ENCODE data around the gene CDKN1A.

Gene CDKN1A

DNA sequence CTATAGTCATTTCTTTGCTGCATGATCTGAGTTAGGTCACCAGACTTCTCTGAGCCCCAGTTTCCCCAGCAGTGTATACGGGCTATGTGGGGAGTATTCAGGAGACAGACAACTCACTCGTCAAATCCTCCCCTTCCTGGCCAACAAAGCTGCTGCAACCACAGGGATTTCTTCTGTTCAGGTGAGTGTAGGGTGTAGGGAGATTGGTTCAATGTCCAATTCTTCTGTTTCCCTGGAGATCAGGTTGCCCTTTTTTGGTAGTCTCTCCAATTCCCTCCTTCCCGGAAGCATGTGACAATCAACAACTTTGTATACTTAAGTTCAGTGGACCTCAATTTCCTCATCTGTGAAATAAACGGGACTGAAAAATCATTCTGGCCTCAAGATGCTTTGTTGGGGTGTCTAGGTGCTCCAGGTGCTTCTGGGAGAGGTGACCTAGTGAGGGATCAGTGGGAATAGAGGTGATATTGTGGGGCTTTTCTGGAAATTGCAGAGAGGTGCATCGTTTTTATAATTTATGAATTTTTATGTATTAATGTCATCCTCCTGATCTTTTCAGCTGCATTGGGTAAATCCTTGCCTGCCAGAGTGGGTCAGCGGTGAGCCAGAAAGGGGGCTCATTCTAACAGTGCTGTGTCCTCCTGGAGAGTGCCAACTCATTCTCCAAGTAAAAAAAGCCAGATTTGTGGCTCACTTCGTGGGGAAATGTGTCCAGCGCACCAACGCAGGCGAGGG lies 594 bp upstream of the CDKN1A start:
- DNase-seq (ENCODE audit: low read depth), result no peak

- DNase-seq (ENCODE audit: low read depth), result no peak
Measured at GRCh38 chr6:36679043-36679833, 724 bp downstream of the CDKN1A start.

DNA sequence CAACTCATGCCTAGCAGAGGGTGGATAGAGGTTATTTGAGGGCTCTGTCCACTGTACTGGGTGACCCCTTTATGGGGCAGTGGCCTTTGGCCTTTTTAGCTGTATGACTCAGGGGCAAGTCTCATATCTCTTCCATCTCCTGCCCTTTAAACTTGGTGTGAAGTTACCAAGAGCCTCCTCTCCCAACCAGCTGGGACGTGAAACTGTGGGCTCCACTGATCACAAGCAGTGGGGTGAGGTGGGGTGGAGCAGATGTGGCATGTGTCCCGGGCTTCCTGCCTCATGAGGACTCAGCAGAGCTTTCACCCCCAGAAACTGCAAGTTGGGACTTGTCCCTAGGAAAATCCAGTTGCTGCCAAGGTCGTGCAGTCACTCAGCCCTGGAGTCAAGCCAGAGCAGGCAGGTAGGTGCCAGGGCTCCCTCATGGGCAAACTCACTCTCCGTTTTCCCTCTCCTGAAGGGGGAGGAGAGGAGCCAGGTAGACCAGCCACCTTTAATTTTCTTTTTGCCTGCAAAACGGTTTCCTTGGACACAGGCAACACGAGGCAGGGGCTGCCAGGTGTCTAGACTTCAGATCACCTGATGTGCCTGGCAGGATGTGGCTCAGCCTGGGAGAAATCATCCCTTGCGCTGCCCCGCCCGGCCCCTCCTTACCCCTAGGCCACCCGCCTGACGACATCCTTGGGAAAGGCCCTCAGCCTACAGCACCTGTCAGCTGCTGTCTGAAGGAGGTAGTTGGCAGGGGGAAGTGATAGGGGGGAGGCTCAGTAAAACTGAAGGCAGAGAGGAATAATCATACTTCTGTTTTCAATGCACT lies 4.0 kb downstream of the CDKN1A start:
- peak; percentile 40 for DNase-seq (ENCODE audit: low read depth)

GRCh38 chr6:36683145-36683655 lies 4.7 kb downstream of the CDKN1A start:
- DNase-seq (ENCODE audit: low read depth), result no peak

DNA sequence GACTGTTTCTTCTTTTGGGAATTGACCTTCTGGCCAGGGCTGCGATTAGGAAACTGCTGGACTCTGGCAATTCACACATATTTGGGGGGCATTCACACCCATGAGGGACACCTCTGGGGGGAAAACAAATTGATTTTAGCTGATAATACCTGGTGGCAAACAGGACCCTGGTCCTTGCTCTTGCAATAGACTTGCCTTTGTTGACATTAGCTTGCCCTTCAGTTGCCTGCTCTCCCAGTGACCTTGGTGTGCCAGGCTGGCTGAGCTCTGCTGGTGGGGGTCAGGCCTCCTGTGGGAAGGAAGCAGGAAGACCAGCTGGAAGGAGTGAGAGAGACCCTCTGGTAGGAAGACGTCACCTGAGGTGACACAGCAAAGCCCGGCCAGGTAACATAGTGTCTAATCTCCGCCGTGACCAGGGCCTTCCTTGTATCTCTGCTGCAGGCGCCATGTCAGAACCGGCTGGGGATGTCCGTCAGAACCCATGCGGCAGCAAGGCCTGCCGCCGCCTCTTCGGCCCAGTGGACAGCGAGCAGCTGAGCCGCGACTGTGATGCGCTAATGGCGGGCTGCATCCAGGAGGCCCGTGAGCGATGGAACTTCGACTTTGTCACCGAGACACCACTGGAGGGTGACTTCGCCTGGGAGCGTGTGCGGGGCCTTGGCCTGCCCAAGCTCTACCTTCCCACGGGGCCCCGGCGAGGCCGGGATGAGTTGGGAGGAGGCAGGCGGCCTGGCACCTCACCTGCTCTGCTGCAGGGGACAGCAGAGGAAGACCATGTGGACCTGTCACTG lies 5.3 kb downstream of the CDKN1A start:
- no peak for DNase-seq (ENCODE audit: low read depth)

DNA sequence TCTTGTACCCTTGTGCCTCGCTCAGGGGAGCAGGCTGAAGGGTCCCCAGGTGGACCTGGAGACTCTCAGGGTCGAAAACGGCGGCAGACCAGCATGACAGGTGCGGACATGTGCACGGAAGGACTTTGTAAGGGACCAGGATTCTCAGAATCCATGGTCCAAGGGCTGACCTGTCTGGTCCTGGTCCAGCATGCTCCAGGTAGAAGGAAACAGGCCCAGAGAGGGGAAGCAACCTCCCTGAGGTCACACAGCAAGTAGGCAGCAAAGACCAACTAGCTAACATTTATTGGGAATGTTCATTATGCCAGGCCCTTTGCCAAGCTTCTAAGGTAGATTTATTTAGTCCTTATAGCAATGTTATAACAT lies 5.9 kb downstream of the CDKN1A start:
- DNase-seq (ENCODE audit: low read depth), result no peak

DNA sequence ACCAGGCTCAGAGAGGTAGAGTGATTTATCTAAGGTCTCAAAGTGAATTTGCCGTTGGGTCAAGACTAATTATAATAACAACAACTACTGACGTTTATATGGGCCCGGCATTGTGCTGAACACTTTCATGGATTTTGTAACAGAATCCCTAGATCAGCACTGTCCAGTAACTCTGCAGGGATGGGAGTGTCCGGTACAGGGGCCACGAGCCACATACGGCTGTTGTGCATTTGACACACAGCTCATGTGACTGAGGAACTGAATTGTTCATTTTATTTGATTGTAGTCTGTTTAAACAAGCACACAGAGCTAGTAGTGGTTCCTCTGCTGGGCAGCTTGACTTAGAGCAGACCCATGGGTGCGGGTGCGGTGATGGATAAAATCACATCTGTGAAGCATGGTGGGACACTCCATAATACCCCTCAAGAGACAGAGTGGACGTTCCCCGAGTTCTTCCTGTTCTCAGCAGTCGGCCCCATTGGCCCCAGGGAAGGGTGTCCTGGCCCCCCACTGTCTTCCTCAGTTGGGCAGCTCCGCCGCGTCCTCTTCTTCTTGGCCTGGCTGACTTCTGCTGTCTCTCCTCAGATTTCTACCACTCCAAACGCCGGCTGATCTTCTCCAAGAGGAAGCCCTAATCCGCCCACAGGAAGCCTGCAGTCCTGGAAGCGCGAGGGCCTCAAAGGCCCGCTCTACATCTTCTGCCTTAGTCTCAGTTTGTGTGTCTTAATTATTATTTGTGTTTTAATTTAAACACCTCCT lies 6.8 kb downstream of the CDKN1A start:
- no peak for DNase-seq (ENCODE audit: low read depth)

DNA sequence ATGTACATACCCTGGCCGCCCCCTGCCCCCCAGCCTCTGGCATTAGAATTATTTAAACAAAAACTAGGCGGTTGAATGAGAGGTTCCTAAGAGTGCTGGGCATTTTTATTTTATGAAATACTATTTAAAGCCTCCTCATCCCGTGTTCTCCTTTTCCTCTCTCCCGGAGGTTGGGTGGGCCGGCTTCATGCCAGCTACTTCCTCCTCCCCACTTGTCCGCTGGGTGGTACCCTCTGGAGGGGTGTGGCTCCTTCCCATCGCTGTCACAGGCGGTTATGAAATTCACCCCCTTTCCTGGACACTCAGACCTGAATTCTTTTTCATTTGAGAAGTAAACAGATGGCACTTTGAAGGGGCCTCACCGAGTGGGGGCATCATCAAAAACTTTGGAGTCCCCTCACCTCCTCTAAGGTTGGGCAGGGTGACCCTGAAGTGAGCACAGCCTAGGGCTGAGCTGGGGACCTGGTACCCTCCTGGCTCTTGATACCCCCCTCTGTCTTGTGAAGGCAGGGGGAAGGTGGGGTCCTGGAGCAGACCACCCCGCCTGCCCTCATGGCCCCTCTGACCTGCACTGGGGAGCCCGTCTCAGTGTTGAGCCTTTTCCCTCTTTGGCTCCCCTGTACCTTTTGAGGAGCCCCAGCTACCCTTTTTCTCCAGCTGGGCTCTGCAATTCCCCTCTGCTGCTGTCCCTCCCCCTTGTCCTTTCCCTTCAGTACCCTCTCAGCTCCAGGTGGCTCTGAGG lies 7.6 kb downstream of the CDKN1A start:
- DNase-seq (ENCODE audit: low read depth), result no peak

DNA sequence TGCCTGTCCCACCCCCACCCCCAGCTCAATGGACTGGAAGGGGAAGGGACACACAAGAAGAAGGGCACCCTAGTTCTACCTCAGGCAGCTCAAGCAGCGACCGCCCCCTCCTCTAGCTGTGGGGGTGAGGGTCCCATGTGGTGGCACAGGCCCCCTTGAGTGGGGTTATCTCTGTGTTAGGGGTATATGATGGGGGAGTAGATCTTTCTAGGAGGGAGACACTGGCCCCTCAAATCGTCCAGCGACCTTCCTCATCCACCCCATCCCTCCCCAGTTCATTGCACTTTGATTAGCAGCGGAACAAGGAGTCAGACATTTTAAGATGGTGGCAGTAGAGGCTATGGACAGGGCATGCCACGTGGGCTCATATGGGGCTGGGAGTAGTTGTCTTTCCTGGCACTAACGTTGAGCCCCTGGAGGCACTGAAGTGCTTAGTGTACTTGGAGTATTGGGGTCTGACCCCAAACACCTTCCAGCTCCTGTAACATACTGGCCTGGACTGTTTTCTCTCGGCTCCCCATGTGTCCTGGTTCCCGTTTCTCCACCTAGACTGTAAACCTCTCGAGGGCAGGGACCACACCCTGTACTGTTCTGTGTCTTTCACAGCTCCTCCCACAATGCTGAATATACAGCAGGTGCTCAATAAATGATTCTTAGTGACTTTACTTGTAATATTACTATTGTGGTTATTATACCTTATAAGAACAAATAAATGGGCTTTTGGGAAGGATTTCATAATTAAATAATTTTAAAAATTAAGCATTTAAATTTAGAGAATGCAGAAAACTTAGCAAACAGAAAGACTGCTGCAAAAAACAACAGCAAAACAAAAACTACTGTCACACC lies 8.4 kb downstream of the CDKN1A start:
- DNase-seq (ENCODE audit: low read depth), result no peak

DNA sequence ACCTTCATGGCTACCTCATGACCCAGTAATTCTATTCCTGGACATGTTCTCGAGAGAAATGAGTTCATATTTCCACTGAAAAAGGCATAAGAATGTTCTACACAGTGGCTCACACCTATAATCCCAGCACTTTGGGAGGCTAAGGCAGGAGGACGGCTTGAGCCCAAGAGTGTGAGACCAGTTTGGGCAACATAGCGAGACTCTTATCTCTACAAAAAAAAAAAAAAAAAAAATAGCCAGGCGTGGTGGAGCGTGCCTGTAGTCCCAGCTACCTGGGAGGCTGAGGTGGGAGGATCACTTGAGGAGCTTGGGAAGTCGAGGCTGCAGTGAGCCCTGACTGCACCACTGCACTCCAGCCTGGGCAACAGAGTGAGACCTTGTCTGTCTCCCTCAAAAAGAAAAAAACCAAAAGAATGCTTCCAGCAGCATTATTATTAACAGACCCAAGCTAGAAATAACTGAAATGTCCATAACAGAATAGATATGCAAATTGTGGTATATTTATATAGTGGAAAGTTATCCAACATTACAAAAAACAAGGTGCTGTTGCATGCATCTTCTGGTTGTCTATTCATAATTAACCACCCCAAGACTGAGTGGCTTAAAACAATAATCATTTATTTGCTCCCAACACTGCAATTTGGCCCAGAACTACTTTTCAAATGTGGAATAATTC lies 9.7 kb downstream of the CDKN1A start:
- no peak for DNase-seq (ENCODE audit: low read depth)

DNA sequence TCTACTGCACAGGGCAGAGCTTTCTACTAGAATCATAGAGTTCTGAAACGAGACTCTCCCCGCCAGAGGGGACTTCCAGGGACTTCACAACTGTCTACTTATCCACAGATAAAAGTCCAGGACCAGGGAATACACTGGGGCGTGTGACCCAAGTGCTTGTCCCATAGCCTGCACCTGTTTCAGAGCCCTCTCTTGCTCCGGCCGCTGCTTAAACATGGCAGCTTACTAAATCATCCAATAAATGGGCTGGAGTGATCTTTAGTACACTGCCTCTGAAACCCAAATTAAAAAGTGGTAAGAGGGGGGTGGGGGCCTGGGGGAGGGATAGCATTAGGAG lies 10.2 kb downstream of the CDKN1A start:
- DNase-seq (ENCODE audit: low read depth), result no peak

- no peak for DNase-seq (ENCODE audit: low read depth)
Measured at GRCh38 chr6:36691011-36691410, 12.5 kb downstream of the CDKN1A start.

DNA sequence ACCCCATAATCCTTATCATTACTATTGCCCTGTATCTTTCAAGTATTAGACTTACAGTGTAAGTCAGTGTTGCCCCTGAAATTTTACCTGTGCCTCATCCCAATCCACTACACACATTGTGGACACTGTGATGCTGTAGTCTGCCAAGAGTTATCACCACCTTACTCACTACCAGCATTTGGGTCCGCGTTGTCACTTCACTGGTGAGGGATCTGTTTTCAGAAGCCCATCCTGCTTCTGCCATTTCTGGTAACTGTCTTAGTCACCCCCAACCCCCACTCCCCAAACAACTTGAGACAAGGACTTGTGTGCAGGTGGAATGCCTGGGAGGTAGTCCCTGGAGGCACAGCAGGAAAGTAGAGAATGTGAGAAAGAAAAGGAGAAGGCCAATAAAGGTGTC lies 13.1 kb downstream of the CDKN1A start:
- no peak for DNase-seq (ENCODE audit: low read depth)

DNA sequence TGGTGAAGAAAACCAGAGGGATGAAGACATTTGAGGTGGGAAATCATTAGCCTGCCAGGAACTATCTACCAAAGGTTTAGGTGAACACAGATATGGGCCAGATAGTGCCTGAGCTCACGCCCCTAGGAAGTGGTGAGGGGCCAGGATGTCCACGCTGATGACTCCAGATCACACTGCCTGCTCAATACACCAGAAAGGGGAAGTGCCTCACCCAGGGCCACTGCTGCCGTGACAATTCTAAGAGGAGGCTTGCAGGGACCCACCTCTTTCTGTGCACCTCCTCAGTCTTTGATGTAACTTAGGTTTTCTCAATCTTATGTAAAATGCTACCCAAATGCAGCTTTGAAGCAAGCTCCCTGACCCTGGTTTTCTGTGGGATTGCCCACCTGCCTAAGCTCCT lies 13.7 kb downstream of the CDKN1A start:
- DNase-seq (ENCODE audit: low read depth), result no peak

- DNase-seq (ENCODE audit: low read depth), result no peak
Measured at GRCh38 chr6:36692861-36693702, 14.6 kb downstream of the CDKN1A start.

DNA sequence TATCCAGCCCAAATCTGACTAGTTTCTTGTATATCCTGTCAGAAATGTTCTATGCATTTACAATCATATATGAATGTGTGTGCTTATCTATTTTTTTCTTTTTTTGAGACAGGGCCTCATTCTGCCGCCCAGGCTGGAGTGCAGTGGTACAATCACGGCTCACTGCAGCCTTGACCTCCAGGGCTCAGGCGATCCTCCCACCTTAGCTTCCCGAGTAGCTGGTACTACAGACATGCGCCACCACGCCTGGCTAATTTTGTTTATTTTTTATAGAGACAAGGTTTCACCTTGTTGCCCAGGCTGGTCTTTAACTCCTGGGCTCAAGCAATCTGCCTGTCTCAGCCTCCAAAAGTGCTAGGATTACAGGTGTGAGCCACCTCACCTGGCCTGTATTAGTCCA lies 16.1 kb downstream of the CDKN1A start:
- no peak for DNase-seq (ENCODE audit: low read depth)

DNA sequence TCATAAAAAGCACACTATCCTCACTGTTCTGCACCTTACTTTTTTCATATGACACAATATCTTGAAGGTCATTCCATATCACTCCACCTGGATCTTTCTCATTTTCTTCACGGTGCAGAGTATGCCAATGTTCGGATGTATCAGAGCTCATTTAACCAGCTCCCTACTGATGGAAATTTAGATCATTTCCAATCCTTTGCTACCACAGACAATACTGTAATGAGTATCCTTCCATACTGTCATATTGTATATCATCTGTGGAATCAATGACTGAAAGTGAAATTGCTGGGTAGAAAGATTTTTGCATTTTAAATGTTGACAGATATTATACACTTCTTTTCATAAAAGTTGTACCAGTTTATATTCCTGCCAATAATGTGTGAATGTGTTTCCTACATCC lies 16.9 kb downstream of the CDKN1A start:
- no peak for DNase-seq (ENCODE audit: low read depth)

GRCh38 chr6:36697481-36697903 lies 19.0 kb downstream of the CDKN1A start, which contains the start of gene RAB44:
TSS of gene RAB44 (plus strand) at chr6:36697826. CDS start at chr6:36704236, 6,410 bp downstream.
- DNase-seq (ENCODE audit: low read depth), result no peak

Measured in stimulated activated CD8-positive, alpha-beta memory T cell treated with anti-CD3 and anti-CD28 coated beads, Interleukin-12 subunit alpha, Interleukin-12 subunit beta, amount 100 ng/mL, for 1 hour (primary cell).